GM19452 (cell line): ENCODE results near the gene ABAT.
"Not testable (repeated sequence)": the region's sequence is repeated elsewhere in the genome, so short reads cannot be mapped to it uniquely, and the experiment has no call there.

Experiments
- ATAC-seq: cut with Tn5 transposase; IDR thresholded peaks from one replicate; pipeline ENCODE4 v1.9.1; 2021; ENCODE audit not compliant: unreplicated experiment

The ABAT gene

DNA sequence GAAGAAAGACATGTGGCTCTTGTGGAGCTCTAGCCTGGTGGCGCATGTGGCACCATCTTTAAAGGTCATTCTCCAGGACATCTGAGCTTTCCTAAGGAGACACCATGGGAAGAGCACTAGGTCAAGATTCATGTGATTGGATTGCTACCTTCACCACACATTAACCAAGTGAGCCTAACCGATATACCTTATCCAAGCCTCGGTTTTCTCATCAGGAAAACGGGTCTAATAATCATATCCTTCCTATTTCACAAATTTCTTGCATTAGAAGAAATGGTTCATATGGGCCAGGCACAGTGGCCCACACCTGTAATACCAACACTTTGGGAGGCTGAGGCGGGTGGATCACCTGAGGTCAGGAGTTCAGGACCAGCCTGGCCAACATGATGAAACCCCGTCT is 64.7 kb downstream of the ABAT start:
- ATAC-seq: no peak

DNA sequence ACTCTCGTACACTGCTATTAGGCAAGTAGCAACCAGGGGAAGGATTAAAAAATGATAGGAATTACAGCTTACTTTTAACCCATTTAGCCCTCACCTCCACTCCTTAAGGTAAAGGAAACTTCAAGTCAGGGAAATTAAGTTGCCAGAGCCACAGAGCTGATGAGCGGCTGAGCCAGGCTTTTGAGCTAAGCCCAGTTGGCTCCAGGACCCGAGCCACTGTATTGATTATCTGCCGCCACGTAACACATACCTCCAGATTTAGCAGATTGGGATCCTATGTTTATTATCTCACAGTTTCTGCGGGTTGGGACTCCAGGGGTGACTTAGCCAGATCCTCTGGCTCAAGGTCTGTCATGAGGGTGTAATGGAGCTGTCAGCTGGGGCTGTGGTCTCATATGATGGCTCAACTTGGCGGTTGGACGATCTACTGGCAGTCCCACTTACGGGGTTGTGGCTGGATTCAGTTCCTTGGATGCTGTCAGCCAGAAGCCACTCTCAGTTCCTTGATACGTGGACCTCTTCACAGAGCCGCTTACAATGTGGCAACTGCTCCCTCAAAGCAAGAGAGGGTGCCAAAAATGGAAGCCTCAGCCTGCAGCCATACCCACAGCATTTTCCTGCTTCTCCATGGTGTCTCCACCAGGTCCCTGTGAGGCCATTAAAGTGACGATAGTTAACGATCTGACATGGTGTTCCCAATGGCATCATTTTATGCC is 65.7 kb downstream of the ABAT start:
- ATAC-seq: no peak

DNA sequence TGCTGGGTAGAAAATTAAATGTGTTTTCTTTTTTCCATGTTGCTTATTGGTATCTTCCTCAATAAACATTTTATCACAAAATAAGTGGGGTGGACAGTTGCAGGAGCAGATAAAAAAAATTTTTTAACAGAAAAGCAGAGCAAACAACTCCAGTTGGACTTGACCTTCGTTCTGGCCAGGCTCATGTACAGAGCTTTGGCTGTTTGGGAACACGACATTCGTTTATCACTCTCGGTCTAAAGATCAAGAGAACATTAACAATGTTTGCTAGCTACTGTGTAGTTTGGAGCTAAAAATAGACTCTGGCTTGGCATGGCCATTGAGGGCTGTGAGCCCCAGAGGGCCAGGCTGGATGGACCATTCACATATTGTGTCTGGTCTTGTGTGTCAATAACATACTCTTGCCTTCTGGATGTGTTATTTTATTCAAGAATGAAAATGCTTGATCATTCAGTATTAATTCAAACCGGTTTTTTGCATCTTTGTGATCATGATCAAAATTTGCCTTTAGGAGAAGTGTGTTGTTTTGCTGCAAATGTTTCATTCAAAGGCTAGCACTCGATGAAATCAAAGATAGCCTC is 66.4 kb downstream of the ABAT start:
- no peak for ATAC-seq

DNA sequence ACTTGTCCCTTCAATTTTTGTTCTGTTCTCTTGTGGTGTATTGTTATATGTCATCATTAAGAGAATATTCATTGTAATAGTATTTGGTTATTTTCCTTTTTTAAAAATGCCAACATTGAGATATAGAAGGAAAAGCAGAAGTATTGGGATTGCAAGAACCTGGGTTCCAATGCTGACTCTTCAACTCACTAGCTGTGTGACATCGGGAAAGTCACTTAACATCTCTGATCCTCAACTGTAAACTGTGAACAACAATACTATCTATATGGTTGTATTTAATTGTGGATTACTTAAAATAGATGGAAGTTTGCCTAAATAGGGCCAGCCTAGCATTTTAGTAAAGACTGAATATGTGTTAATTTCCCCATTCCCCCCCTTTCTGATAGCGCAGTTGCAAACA is 67.2 kb downstream of the ABAT start:
- no peak for ATAC-seq

DNA sequence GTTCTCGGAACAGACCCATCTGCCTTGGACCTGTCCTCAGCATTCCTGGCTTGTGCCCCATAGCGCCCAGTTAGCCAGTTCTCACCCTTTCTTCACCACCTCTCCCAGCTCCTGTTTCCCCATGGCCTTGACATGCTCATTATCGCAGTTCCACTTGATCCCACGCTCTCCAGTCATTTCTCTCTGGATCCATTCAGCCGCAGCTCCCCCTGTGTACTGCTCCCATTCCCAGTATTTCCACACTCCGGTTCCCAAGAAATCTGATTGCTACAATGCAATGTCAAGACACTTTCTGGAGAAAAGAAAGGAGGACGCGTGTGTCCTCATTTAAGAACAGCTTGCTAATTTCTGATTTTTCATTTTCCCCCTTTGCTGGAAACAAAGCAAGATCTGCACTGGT is 67.7 kb downstream of the ABAT start:
- no peak for ATAC-seq

DNA sequence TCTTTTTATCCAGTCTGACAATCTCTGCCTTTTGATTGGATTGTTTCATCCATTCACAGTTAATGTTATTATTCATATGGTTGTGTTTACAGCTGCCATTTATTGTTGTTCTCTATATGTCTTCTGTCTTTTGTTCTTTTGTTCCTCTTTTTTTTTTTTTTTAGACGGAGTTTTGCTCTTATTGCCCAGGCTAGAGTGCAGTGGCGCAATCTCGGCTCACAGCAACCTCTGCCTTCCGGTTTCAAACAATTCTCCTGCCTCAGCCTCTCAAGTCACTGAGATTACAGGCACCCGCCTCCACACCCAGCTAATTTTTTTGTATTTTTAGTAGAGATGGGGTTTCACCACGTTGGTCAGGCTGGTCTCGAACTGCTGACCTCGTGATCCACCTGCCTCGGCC is 74.5 kb downstream of the ABAT start:
- ATAC-seq: not testable (repeated sequence)

DNA sequence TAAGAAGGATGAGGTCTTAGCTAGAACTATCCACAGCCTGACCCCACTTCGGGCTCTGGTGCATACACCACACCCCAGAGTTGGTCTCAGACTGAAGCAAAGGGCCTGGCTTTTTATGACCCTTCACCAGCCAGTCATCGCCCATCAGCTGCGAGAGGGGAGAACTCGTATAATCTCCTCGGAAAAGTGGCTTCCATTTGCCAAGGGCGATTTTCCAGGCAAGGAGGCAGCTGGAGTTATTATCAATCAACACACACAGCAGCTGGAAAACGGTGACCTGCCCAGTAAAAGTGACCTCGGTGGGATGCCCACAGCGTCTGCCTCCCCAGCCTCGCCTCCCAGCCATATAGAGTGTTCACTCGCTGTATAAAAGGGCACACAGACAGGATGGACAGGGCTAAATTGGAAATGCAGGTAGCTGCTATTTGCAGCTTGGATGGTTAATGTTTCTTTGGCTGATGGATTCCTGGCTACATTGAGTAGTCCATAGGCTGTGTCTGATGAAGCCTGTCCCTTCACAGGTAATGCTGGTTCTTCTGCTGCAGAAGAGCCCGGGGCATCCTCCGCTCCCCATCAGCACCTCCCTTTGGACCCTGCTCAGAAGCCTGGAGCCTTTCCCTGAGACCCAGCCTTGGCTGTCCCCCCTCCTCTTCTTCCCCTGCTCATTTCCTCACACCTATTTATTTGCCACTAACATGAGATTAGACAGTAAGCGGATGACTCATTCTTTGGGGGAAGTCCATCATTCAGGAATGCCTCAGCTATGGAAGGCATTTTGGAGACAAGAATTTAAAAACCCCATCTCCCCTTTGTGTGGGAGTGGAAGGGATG is 77.3 kb downstream of the ABAT start:
- ATAC-seq: no peak

DNA sequence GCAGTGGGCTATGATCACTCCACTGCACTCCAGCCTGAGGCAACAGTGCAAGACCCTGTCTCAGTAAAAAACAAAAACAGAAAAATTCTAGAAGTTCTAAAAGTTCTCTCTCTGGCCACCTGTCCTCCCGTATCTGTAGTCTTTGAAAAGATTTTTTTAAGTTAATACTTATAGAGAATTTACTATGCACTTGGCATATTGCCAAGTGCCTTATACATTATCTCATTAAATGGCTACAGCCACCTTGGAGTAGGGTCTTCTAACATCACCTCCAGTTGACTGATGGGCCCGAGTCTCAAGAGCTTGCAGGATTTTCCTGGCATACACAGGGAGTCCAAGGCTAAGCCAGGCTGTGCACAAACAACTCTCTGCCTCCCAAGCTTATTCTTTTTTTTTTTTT is 78.3 kb downstream of the ABAT start:
- ATAC-seq: no peak

DNA sequence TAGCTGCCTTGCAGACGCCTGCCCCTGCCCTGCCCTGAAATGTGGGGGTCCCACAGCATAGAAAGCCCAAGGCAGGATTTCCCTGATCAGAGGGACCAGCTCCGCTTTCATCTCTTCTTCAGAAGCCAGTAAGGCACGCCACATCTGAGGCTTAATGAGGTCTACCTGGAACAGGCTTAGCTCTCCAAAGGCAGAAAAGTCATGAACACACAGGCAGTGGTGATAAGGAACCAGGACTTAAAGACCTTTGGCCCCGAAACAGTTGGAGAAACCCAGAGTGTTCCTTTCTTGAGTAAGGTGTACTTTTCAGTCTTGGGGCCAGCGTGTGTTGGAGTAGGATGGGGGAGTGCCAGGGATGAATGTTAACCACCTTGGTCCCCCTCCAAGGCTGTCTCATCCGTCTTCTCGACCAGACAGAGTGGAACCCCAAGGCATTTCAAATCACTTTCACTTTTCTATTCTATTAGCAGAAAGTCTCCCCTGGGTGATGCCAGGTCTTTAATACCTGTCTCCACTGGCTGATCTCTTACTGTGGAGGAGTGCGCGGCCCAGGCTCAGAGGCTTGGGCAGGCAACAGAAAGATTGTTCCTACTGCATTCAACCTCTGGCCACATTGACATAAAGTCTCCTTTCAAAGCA is 79.1 kb downstream of the ABAT start:
- ATAC-seq: no peak

DNA sequence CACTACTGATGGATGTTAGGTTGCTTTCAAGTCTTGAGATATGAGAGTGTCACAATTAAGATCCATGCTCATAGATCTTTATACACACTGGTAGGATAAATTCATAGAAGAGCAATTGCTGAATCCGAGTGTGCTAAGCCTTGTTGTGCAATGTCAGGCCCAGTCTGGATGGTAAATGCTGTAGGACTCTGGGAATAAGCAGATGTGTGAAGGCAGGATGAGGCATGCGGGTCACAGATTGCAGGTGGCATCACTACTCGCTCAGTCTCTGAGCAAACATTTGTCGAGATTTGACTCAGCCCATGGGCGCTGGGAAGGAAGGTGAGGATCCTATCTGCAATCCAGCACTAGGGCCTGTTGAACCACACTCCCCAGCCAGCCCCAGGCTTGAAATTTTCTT is 82.3 kb downstream of the ABAT start:
- no peak for ATAC-seq

DNA sequence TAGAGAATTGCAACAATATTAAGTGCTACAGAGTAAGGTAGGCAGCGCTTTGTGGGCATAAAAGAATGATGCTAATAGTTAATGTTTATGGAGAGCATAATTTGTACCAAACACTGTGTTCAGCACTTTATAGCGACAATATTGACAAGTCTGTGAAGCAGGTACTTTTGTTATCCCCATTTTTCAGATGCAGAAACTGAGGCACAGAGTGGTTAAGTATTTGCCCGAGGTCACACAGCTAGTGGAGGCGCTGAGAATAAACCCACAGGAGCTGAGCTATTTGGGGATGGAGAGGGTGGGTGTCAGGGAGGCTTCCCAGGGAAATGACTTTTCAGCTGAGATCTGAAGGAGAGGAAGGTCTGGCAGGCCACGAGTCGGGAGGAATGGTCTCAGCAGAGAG is 83.6 kb downstream of the ABAT start:
- ATAC-seq: no peak

DNA sequence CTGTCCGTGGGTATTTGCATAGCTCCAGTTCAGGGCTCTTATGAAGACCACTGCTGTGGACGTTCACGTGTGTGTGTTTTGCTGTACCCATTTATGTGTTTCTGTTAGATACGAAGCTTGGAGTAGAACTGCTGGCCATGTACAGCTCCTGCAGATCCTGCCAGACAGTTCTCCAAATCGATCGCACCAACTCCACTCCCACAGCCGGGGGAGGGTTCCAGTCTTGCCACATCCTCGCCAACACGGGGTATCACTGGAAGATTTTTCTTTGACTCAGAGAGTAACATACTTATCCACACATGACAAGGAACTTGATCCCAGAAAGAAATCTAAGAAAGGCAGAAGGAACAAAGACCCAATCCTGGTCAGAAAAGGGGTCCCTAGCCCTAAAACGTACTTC is 85.6 kb downstream of the ABAT start:
- no peak for ATAC-seq

DNA sequence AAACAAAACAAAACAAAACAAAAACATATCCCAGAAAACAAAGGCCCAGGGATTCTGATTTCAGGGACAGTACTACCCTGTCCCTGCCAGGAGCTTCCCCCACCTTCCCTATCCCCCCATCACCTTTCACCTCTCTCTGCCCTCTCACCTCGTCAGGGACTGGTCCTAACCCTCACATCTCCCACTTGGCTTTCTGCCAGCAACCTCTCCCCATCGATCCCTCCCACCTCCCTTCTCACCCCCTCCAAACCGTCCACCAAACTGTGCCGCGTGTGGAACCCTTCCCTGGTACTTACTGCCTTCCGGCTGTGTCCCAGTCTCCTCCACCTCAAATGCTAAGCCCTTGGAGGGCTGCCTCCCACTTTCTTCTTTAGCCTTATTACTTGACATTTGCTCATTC is 86.7 kb downstream of the ABAT start:
- ATAC-seq: no peak

DNA sequence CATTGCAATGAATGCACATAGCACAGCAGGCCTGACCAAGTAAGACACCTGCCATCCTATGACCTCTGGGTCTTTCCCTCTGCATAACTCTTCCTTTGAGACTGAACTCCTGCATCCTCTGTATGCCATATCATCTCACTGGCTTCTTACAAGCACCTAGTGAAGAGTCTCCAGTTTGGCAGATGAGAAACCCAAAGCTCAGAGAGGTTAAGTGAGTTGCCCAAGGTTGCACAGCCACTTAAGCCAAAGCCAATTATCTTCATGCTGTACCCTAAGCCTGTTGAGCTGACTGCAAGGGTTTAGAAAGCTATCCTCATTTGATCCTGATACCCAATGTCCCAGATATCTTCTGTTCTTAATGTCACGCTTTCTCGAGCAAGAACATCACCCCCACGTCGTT is 87.8 kb downstream of the ABAT start:
- no peak for ATAC-seq

DNA sequence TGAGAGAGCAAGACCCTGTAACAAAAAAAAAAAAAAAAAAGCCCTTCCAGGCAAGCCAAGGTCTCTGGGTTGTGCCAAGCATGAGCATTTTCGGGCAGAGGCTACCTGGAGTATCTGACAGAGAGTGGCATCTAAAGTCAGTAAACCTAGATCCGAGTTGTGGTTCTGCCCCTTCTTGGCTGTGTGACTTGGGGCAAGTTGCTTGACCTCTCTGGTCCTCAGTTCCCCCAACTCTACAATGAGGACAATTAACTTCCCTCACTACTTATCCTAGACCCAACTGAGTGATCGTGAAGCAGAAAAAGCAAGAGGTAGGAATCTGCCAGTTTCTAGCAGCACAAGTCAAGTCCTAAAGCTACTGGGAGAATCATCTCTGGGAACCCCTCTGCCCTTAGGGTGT is 88.7 kb downstream of the ABAT start:
- ATAC-seq: no peak

DNA sequence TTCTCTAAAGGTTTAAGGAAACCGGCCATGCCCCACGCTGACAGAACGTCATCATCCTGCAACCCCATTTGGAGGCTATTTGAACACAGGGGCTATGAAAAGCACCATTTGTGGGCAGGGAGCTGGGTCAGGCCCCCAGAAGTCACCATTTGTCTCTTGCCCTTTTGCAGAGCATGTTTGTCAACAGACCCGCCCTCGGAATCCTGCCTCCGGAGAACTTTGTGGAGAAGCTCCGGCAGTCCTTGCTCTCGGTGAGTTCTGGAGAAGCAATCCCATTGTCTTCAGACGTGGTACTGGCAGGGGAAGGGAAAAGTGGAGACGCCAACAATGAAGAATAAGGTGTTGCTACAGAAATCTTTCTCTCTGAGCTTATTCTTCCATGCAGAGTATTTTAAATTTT is 89.5 kb downstream of the ABAT start:
- no peak for ATAC-seq

DNA sequence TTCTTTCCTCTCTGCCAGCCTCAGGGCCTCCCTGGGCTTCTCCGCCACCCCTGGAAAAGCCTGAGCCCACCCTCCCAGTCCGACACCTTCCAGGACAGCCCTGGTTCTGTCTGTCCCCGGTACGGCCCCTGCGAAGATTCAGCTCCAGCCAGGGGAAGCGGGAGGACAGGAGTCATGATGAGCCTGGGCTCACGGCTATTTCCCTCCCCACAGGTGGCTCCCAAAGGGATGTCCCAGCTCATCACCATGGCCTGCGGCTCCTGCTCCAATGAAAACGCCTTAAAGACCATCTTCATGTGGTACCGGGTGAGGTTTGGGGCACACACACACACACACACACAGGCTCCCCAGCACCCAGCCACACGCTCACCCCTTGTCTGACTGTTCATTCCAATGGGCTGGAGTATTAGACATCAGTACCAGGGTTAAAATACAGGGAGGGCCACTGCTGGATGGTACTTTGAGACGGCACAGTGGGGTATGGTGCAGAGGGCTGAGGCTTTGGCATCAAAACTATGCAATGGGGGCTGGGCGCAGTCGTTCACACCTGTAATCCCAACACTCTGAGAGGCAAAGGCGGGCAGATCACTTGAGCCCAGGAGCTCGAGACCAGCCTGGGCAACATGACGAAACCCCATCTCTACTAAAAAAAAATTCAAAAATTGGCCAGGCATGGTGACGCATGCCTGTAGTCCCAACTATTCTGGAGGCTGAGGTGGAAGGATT is 90.3 kb downstream of the ABAT start:
- no peak for ATAC-seq

DNA sequence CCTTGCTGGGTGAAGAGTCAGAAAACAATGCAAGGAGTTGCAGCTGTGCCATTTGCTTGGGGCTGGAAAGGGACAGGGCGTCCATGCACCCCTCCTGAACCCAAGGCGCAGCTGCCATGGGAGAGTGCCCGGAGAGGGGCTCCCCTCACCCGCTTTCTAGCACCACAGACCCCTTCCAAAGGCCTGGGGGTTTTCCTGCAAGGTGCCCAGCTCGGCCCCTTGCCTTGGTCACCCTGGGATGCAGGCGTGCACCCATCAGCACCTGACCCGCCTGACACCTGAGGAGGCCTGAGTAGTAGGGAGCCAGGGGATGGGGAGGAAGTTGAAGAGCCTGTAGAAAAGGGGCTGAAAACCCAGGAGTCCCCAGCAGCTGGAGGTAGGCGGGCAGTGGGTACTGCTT is 92.8 kb downstream of the ABAT start:
- ATAC-seq: no peak

DNA sequence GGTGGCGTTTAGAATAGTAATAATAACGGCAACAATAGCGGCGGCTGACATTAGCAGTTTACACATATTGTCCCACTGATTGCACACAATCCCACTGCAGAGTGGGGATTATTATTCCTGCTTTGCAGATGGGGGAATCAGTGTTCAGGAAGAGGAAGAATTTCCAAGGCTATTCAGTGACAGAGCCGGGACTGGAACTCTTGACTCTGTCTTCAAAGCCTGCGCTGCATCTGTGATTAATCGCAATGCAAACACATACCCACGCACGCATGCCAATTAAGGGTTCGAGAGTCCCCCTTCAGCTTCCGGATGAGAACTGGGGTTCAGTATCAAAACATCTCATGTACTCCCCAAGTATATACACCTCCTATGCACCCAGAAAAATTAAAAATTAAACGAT is 93.9 kb downstream of the ABAT start:
- ATAC-seq: no peak

DNA sequence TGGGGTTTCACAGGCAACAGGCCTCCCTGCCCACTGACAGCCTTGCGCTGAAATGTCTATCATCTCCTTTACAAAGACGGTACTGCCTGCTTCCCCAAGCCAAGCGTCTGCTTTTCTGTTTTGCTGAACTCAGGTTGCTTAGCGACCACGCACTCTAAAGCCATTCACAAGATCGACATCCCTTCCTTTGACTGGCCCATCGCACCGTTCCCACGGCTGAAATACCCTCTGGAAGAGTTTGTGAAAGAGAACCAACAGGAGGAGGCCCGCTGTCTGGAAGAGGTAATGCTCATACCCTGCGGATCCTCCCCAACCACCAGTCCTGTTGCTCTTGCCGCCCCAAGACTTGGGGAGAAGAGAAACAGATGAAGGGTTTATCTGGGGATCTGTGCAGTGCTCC is 94.3 kb downstream of the ABAT start:
- ATAC-seq: no peak

DNA sequence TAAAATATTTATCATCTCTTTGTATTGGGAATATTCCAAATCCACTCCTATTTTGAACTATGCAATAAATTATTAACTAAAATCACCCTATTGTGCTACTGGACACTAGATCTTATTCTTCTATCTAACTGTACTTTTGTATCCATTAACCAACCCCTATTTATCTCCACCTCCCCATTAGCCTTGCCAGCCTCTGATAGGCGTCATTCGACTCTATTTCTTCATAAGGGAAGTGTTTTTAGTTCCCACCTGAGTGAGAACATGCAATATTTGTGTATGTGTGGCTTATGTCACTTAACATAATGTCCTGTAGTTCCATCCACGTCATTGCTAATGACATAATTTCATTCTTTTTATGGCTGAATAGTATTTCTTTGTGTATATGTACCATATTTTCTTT is 99.1 kb downstream of the ABAT start:
- no peak for ATAC-seq
